HG02973 (cell line): Measurements from ENCODE around the gene LUM.

Experiments
- ATAC-seq: cut with Tn5 transposase; IDR thresholded peaks from one replicate; pipeline ENCODE4 v1.9.1; 2021; ENCODE audit warnings: moderate library complexity; ENCODE audit not compliant: unreplicated experiment

LUM gene

GRCh38 chr12:91077228-91077954, 33.9 kb downstream of the LUM start:
- ATAC-seq = no peak

- no peak for ATAC-seq
These were observed 36.4 kb downstream of the LUM start for GRCh38 chr12:91074851-91075250.

GRCh38 chr12:91074154-91074709, 37.1 kb downstream of the LUM start:
- ATAC-seq = no peak

- ATAC-seq = no peak
These were observed 37.9 kb downstream of the LUM start for GRCh38 chr12:91073426-91073825.

- ATAC-seq = no peak
These were observed 38.4 kb downstream of the LUM start for GRCh38 chr12:91072931-91073330.

- no peak for ATAC-seq
These were observed 40.4 kb downstream of the LUM start for GRCh38 chr12:91070936-91071335.

GRCh38 chr12:91065396-91065795, 45.9 kb downstream of the LUM start:
- ATAC-seq = no peak

GRCh38 chr12:91064640-91065039, 46.7 kb downstream of the LUM start:
- no peak for ATAC-seq

- ATAC-seq = no peak
These were observed 50.2 kb downstream of the LUM start for GRCh38 chr12:91061091-91061490.

- no peak for ATAC-seq
These were observed 52.1 kb downstream of the LUM start for GRCh38 chr12:91059211-91059610.

- ATAC-seq = no peak
These were observed 52.5 kb downstream of the LUM start for GRCh38 chr12:91058786-91059185.

GRCh38 chr12:91057368-91058165, 53.7 kb downstream of the LUM start, which contains the start of gene KERA:
KERA (minus strand) TSS chr12:91058024; CDS start chr12:91056281, 1,743 bp downstream.
- no peak for ATAC-seq

GRCh38 chr12:91056488-91056887, 54.8 kb downstream of the LUM start:
- ATAC-seq = no peak

GRCh38 chr12:91055976-91056375, 55.3 kb downstream of the LUM start:
- ATAC-seq = no peak

GRCh38 chr12:91053951-91054715, 57.2 kb downstream of the LUM start:
- no peak for ATAC-seq
